ENCODE results near the gene VAC14.
"Not testable (repeated sequence)": the region's sequence is repeated elsewhere in the genome, so short reads cannot be mapped to it uniquely, and the experiment has no call there.

VAC14 gene

DNA sequence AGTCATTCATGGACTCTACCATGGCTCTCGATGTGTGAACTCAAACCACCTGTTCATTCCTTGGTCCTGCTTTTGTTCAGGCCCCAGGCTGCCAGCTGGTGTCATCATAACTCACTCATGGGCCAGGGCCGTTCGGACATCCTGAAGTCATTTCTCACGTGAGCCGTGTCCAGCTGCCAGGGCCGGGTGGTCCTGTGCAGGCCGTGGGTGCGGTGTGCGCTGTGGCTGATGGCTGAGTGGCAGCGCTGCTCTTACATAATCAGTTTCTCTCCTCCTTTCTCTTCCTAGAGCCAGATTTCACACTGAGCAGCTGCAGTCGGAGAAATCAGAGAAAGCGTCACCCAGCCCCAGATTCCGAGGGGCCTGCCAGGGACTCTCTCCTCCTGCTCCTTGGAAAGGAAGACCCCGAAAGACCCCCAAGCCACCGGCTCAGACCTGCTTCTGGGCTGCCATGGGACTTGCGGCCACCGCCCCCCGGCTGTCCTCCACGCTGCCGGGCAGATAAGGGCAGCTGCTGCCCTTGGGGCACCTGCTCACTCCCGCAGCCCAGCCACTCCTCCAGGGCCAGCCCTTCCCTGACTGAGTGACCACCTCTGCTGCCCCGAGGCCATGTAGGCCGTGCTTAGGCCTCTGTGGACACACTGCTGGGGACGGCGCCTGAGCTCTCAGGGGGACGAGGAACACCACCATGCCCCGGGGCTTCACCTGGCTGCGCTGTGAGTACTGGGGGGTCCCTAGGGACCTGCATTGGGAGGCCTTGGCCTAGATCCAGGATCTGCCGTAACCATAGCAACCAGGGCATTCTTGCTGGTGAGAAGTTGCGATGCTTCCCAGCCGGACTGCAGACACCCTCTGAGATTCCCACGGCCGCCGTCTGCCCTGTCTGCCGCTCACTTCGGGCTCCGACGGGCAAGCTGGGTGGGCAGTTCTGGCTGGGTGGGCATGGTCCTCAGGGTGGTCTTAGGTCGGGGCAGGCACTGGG is 154.4 kb downstream of the VAC14 start, which contains the start of gene IL34:
Gene IL34, plus strand, starts transcription at position 300 of the 982 bp plus-strand sequence. Its CDS starts 389 bp downstream, at position 689.
- DNase-seq (ENCODE audit: low spot score): no peak

DNA sequence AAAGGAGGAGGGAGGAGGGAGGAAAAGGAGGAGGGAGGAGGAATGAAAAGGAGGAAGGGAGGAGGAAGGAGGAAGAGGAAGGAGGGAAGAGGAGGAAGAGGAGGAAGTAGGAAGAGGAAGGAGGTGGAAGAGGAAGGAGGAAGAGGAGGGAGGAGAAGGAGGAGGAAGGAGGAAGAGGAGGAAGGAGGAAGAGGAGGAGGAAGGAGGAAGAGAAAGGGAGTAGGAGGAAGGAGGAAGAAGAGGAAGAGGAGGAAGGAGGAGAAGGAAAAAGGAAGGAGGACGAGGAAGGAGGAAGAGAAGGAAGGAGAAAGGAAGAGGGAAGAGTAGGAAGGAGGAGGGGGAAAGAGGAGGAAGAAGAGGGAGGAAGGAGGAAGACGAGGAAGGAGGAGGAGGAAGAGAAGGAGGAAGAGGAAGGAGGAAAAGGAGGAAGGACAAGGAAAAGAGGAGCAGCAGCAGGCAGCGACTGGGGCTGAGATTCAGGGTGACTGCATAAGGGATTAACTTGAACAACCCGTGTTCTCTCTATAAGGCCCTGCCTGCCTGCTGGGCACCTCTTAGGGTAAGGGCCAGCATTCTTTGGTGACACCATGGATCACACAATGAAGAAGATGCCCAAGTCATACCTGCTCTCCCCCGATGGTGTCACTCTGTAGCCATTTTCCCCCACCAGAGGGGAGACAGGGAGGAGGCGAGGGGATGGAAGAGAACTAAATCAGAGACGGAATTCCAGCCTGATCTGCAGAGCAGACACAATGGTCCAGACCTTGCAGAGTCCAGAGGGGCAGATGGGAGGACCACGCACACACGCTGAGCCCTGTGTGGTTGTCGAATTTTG is 156.0 kb downstream of the VAC14 start:
- no peak for DNase-seq (ENCODE audit: low spot score)

DNA sequence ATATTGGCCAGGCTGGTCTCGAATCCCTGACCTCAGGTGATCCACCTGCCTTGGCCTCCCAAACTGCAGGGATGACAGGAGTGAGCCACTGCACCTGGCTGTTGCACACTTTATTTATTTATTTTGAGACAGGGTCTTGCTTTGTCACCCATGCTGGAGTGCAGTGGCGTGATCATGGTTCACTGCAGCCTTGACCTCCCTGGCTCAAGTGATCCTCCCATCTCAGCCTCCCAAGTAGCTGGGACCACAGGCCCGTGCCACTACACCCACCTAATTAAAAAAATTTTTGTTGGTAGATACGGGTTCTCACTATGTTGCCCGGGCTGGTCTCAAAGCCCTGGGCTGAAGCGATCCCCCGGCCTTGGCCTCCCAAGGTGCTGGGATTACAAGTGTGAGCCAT is 157.7 kb downstream of the VAC14 start:
- DNase-seq (ENCODE audit: low spot score): not testable (repeated sequence)

DNA sequence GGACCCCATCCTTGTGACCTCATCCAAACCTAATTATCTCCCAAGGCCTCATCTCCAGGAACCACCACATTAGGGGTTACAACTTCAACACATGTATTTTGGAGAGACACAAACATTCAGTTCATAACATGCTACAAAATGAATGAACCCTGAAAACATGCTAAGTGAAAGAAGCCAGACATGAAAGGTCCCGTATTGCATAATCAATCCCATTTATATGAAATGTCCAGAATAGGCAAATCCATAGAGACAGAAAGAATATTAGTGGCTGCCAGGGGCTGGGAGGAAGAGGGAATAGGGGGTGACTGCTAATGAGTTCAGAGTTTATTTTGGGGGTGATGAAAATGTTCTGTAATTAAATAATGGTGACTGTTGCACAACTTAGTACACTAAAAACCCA is 158.3 kb downstream of the VAC14 start:
- no peak for DNase-seq (ENCODE audit: low spot score)

DNA sequence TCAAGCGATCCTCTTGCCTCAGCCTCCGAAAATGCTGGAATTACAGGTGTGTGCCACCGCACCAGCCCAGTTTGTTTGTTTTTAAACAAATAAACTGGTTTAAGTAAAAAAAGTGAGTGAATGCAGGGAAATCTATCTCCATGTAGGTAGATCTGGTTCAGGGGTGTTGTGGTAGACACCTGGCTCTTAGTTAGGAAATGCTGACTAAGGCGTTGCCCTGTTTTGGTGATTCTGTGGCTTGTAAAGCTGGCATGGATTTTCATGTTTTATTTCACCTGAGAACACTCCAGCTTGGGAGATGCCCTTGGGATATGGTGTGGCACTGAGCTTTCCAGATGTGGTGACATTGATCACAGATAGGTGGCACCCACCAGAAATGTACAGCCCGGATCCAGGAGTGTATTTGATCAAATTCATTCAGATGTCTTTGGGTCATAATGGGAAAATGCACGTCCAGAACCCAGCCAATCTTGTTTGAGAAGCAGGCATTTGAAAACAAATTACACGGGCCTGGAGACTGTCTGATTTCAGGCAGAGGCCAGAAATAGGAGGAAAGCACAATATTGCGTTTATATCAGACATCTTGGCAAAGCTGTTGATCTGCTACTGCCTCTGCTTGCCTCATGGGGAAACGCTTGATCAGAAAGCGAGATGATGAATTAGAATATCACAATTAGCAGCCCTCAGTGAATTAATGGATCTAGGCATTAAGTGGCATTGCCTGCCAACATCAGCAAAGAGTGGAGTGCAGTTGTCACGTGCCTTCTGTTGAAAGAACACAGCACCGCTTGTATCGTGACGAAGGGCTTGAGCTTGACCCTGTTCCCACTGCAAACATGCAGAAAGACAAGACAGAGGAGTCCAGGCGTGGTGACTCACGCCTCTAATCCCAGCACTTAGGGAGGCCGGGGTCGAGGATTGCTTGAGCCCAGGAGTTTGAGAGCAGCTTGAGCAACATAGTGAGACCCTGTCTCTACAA is 161.9 kb downstream of the VAC14 start:
- no peak for DNase-seq (ENCODE audit: low spot score)

All from HuH-7 (cell line).